Medulla oblongata (tissue), 1 donor: Measurements from ENCODE around the gene XXYLT1.
"Not testable (repeated sequence)": the region's sequence is repeated elsewhere in the genome, so short reads cannot be mapped to it uniquely, and the experiment has no call there.

Source experiments
- DNase-seq: peaks from one replicate; pipeline ENCODE4 v3.0.0-alpha.2; 2015; ENCODE audit errors: extremely low spot score

The XXYLT1 gene

DNA sequence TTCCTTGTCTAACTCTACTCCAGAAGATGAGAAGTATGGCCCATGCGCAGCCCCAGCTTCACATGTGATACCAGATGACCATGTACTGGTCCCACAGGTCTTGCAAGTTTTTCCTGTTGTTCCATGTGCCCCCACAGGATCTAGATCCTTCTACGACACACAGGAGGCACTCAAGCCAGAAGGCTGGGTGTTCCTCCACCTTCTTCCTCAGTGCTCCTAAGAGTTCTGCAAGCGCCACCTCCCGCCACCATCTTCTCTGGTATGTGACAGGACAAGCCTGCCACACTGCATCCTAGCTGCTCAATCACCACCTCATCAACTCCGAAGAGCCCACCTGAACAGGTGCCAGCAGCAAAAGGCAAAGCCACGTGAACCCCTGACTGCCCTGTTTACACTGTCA is 43.1 kb downstream of the XXYLT1 start:
- no peak for DNase-seq

DNA sequence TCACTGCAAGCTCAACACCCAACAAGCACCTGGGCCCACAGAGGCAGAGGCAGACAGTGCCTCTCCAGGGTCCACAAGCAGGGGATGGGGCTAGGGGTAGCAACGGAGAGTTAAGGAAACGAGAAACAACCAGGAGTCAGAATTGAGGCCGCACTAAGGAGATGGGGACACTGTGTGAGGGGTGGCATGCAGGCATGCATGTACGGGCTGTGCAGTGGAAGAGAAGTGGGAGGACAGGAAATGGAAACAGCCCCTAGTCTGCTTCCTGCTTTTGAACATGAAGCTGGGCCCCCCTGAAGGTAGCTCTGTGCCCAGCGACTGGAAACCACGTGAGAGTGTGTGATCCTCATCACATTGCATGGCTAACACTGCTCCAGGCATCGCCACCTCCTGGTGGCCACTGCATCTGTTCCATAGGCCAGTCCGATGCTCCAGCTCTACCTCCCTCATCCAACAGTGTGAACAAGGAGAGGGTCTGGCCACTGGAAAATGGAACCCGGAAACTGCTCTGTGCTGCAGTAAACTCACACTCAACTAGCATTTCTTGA is 44.0 kb downstream of the XXYLT1 start:
- DNase-seq = no peak

DNA sequence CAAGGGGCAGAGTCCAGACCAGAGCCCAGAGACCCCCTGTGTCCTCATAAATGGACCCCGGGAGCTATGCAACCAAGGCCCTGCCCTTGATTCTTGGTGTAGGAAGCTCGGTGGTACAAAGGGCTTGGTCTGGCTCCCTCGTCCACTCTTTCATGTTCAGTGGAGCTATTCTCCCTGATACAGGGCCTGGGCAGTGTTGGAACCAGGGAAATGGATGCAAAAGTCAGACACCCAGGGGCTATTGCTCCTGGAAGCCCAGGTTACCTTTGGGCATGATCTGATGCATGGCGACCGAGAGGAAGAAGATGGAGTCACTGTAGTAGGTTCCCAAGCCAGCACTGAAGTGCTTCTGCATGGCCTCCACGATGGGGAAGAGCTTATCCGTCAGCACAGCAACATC is 44.5 kb downstream of the XXYLT1 start:
- DNase-seq = no peak

DNA sequence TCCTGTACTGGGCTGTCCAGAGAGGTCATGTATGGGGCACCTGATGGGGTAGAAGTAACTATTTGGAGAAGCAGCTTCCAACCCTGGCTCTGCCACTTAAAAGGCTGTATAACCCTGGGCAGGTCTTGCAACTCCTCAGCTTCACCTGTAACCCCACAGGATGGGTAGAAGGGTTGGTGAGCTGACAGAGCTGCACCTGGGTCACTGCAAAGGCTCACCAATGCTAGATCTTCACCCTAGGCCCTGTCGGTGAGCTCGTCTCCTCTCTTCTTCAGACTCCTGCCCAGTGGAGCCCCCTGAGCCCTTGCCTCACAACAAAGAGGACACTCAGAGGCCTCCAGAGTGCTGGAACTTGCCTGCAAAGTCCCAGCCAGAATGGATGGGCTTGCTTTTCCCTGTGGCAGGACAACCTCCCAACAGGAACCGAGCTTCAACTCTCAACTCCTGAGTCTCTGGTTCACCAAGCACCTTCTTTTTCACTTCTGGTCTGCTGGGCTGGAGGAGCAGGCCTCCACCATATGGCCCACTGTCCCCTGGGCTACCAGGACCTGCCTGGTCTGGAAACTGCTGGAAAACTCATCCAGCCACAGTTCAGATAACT is 45.9 kb downstream of the XXYLT1 start:
- DNase-seq = no peak

DNA sequence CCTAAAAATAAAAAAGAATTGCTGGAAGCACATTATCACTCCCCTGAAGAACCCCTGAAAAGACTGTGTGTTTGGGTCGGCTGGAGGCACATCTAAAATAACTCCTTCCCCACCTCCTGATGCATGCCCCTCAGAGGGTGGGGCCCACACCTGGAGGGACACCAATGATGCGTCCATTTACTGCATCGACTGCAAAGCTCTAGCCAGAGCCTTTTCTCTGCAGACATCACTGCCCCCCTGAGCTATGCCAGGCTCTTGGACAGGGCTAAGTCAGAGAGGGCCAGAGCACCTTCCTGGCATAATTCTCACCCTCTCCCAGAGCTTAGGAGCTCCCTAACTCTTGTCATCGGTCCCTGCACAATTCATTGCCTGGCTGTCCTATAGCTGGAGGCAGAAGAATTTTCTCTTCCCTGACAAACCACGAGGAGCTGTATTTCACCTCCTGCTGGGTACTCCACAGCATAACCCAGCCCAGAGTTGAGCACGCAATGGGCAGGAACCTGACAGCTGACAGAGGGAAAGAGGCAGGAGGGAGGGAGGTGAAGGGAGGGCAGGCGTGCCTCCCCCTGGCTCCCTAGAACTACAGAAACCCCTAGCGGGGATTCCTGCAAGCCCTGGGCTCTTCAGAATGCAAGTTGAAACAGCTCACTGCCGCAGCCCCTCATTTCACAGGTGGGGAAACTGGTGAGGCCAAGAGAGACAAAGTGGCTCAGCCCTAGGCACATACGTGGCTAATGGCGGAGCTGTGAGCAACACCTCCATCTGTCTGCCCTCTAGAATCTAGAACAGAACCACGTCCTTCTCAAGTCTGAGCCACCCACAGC is 46.6 kb downstream of the XXYLT1 start:
- DNase-seq = no peak

DNA sequence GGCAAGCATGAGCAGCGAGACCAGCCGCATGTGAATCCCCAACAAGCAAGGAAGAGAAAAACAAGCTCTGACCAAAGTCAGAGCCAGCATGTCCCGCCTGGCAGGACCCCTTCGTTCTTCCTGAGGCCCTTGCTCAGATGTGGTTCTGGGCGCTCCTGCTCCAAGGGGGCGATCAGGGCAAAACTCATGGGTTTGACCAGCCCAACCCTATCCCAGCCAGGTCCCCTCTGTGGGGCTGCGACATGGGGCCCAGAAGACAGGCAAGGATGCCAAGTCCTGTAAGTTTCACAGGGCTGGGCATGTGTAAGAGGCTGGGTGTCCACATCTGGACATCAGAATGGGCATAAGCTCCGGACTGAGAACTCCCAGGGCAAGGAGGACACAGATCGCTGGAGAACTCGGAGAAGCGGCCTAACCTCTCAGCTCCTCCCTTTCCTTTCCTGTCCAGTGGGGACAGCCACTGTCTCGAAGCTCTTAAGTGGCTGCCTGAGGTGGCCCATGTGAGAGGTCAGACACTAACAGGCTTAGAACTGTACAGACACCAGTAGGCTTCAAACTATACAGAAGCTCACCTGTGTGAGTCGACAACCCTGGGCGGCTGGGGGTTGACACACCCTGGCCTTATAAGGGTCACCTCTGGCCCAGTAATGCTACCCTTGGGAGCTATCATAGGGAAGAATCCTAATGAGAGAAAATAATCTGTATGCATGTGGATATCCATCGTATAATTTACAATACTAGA is 48.9 kb downstream of the XXYLT1 start:
- DNase-seq = no peak

DNA sequence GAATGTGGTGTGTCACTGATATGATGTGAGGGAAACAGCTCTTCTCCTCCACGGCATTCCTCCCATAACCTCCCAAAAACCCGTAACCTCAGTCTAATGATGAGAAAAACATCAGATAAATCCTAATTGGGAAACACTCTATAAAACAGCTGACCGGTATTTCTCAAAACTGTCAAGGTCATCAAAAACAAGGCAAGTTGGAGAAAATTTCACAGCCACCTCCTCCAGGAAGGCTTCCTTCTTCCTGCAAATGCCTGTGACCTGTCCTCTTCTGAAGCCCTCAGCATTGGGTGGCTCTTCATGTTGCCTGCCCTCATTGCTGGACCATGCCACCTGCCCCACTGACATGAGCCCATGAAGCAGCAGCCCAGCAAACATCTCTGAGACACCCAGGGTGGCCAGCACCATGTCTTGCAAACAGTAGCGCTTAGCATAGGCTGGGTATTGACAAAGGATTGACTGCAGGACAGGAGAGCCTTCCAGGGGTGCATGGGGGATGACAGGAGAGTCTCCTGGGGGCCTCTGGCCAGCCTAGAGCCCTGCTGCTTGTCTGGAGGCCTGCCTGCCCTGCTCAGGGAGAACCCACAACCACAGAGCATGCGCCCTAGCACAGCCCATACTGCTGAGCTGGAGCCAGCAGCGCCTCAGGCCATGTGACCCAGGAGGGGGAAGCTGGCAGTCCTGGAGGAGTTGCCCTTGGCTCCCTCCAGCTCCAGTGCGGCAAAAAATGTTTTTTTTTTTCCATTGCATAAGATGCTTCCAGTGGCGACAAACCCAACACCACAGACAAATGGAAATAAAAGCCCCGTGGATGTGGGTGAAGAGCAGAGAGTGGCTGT is 49.7 kb downstream of the XXYLT1 start:
- DNase-seq = no peak

DNA sequence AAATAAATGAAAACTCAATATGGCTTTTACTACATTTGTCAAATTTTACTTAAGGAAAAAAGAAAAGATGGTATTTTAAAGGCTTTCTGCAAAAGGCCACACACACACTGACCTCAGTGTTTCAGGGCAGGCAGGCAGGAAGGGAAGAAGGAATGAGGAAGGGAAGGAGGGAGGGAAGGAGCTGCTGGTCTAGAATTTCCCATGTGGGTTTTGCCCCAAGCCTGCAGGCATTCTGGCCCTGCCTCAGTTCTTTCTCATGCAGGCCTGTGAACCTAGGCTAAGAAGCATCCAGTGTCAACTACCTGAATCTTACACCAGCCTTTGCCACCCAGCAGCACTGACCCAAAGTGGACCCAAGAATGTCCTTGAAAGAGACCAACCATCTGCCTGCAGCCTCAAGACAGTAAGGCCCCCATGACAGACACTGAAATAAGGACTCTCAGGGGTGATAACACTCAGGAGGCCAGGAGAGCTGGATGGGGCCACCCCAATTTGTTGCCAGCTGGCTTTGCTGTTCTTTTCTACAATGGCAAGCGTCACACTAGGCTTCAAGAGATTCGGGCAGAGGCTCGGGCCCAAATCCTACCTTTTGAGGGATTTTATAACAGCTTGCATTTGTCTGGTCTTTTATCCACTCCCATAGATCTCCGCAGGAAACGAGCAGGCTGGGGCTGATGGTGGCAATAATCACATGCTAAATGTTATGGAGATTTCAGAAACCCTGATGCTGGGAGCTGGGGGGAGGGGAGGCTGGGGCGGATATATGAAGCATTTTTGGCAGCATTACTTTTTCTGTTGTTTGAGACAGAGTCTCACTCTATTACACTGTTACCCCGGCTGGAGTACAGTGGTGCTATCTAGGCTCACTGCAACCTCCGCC is 51.4 kb downstream of the XXYLT1 start:
- DNase-seq = no peak

DNA sequence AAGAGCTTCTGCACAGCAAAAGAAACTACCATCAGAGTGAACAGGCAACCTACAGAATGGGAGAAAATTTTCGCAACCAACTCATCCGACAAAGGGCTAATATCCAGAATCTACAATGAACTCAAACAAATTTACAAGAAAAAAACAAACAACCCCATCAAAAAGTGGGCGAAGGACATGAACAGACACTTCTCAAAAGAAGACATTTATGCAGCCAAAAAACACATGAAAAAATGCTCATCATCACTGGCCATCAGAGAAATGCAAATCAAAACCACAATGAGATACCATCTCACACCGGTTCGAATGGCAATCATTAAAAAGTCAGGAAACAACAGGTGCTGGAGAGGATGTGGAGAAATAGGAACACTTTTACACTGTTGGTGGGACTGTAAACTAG is 52.6 kb downstream of the XXYLT1 start:
- DNase-seq = not testable (repeated sequence)

DNA sequence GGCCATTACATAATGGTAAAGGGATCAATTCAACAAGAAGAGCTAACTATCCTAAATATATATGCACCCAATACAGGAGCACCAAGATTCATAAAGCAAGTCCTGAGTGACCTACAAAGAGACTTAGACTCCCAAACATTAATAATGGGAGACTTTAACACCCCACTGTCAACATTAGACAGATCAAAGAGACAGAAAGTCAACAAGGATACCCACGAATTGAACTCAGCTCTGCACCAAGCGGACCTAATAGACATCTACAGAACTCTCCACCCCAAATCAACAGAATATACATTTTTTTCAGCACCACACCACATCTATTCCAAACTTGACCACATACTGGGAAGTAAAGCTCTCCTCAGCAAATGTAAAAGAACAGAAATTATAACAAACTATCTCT is 55.4 kb downstream of the XXYLT1 start:
- not testable (repeated sequence) for DNase-seq

DNA sequence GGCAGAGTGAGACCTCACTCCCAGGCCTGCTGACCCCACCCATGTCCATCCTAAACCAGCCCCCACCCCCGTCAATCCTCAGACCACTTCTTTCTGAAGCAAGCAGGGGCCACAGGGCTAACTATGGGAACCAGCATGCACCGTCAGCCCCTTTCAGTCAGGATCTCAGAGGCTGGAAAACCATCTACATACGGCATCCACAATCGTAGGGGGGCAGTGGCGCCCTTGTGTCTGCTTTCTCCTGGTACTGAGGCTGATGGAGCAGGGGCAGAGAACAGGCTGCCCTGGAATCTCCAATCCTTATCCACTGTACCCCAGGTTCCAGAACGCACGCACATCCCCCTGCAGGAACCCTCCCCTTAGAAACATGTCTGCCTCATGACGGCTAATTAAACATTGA is 56.6 kb downstream of the XXYLT1 start:
- no peak for DNase-seq

DNA sequence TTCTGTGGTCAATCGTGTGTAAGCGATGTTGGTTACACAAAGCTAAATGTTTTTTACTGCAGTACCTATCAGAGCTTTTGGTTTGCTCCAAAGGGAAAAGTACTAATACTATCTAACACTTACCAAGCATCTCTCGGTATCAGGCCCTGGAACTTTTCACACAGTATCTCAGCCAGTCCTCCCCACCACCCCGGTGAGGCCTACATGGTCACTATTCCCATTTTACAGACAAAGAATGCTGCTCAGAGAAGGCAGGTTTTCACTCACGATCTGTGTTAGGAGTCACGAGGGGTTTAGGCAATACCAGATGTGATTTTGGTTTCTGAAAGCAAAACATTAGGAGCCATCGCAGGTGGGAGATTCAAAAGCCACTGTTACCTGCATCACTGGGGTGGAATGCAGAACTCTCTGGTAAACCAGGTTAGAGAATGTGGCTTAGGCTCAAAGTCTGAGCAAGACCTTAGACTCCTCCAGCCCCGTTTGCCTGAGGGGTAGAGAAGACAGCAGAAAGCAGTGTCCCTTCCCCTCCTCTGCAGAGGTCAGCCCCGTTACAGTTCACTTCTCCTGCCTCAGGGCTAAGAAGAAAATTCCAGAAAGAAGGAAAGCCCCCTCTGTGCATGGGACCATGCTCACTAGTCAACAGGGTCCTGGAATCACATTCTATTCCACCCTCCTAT is 57.2 kb downstream of the XXYLT1 start:
- no peak for DNase-seq

DNA sequence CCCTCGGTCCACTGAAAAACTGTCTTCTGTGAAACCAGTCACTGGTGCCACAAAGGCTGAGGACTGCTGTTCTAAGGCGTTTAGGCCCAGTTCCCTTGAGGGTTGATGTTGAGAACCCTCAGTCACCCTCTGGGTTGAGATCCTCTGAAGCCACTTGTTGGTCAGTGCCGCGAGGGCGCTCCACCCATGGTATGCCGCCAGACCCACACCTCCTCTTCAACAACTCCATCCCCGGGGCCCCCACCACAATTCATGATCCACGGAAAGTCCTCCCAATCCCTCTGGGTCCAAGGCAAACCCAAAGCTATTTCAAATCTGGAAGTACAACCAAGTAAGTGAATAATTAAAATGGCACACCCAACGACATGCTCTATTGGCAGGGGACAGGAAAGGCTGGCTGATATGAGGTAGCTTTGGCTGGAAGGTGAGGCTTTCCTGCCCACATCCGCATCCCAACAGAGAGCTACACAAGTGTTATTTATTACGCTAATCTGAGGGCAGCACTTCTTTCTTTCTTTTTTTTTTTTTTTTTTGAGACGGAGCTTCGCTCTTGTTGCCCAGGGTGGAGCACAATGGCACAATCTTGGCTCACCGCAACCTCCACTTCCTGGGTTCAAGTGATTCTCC is 58.1 kb downstream of the XXYLT1 start:
- no peak for DNase-seq

DNA sequence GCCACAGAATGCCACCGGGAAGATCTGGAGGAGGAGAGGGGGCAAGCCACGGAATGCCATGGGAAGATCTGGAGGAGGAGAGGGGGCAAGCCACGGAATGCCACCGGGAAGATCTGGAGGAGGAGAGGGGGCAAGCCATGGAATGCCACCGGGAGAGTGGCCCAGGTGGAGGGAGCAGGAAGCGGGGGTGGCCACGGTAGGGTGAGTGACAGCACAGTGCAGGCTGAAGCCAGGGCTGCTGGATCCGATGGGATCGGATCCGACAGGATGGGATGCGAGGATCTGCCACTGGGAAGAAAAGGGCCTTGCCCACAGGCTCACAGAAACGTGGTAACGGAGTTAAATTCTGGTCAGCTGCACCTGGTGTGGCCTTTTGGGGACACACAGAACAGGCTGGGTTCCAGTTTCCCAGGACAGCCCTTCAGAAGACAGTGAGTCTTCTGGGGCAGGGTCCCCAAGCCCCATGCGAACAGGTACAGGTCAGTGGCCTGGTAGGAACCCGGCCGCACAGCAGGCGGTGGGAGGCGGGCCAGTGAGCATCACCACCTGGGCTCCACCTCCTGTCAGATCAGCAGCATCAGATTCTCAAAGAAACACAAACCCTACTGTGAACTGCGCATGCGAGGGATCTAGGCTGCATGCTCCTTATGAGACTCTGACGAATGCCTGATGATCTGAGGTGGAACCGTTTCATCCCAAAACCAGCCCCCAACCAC is 58.8 kb downstream of the XXYLT1 start:
- DNase-seq = no peak

DNA sequence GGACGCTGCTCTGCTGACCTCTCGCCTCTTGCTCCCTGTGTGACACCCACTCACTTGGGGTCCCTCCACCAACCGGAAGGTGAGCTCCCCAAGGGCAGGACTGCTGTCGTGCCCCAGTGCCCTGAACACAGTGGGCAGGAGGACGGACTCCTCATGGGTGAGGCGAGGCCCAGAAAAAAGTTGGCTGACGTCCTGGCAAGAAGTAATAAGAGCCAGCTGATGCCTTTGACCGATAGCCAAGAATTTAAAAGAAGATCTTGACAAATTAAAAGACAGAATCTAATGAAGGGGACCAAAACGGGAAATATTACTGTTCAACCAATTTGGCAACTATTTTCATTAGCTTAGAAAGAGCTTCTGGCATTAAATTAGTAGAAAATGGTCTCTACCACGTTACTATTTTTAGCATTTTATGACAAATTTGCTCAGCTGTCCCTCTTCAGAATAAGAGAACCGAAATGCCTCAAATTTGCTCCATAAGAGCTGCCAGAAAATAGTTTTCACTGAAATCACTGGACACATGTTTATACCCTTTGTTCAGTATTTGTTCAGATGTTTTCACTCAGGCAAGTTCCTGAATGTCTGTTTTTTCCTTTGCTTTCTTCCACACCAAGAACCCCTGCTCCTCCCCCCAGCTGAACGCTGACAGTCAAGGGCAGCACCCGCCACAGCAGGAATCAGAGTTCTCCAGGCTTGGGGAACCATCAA is 60.5 kb downstream of the XXYLT1 start:
- no peak for DNase-seq

DNA sequence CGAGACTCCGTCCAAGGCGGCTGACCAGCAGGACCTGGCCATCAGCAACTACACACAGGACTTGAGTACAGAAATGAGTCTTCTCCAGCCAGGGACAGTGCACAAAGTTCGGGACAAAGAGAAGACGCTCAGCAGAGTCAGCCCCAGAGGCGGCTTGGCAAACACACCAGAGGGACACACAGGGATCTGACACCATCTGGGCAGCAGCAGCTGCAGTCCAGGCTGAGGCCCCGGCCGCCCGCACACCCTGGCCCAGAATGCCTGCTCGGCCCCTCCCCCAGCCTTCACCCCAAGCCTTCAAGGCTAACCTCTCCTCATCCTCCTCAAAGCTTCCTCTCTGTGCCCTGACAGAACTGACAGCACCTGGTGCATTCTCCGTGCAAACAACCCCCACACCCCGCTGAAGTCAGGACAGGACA is 61.1 kb downstream of the XXYLT1 start:
- no peak for DNase-seq

DNA sequence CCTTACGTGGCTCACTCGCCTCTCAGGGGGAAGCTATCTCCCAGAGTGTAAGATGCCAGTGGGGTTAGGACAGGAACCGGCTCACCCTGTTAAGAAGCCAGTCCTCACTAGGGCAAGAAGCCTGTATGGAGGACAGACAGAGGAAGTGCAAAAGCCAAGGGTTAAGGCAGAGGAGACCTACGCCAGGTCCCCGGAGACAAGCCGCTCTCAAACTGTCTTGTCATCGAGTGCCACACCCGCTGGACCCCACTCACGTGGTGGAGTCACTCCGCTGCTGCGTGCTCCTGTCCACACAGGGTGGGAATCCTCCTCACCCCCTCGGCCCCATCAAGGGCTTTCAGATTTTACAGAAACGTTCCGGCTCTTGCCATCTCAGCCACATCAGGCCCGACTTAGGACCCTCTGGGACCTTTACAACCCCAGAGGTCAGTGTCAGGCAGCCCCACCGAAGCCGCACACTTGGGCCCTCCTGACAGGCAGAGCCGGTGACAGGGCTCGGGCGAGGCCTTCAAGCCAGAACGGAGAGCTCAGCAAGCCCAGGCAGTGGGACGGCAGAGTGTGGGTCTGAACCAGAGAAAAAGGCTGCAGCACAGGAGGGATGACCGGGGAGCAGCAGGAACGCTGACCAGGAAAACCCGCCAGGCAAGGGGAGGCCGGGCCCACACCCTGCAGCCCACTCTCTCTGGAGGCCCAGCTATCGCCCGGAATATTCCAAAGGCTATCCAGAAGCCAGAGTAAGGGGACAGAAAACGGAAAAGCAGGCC is 61.7 kb downstream of the XXYLT1 start:
- DNase-seq = no peak

DNA sequence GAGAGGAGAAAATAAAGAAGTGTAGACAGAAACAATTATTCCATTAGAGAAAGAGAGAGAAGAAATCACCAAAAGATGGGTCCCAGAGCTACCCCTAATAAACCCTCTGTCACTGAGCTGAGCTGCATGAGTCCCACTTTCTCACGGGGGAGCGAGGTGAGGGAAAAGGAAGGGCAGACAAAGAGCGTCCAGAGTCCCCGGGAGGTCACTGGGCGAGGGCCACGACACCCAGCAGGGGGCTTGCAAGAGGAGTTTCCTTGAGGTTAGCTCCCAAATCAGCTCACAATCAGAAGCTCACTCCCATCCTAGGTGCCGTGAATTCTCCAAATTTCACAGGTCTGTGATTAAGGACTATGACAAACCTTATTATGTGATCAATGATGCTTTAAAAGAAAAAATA is 62.3 kb downstream of the XXYLT1 start:
- DNase-seq = no peak
